ENCODE data around the gene B9D2. TPM values are rescaled to one million over a fixed set of nuclear protein-coding genes. Genes with fewer than 3 reads are reported as not detected.

B9D2 gene, protein sequence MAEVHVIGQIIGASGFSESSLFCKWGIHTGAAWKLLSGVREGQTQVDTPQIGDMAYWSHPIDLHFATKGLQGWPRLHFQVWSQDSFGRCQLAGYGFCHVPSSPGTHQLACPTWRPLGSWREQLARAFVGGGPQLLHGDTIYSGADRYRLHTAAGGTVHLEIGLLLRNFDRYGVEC
- total RNA-seq (10 to 100 TPM in 1 of 7 donors, 1 to 10 TPM in 6; 7.5 to 10.2 (median 8.4) TPM), polyA plus RNA-seq (10 to 100 TPM in 2 of 3 donors, 1 to 10 TPM in 1; 8.6 to 11.9 (median 10.5) TPM)
- long read RNA-seq, donor 1, transcript B9D2-201 (4 exons, 1,027 nt) = major isoform, 6 of 6 reads
- long read RNA-seq, donor 1, partial matches to known transcripts = 0 of 6 reads
- long read RNA-seq, donor 1, other reads (novel, unspliced or antisense) = 0 of 6 reads
- long read RNA-seq, donor 2, partial matches to known transcripts = 0 of 3 reads
- long read RNA-seq, donor 2, other reads (novel, unspliced or antisense) = 0 of 3 reads

- peak; percentile 99 for DNase-seq
- peak within 1 kb of the TSS; percentile 95 to 99 (median 98) for H3K27ac ChIP-seq
- no peaks in the 10 kb centered on the region for H3K27me3 ChIP-seq (replicated peaks in 1 of 7)
- H3K4me1 ChIP-seq = peaks cover 10 to 75% (median 41%) of the 10 kb centered on the region in 6 donors
- WGBS, 5 donors = 0 to 1% (median 0%) methylated on average over 33 to 56 of the region's 56 CpGs
- TF ChIP-seq POLR2AphosphoS5 (IDR thresholded peaks at IDR 0.05) = peak; percentile 92 to 96 (median 95)
- TF ChIP-seq, protein P1, sequence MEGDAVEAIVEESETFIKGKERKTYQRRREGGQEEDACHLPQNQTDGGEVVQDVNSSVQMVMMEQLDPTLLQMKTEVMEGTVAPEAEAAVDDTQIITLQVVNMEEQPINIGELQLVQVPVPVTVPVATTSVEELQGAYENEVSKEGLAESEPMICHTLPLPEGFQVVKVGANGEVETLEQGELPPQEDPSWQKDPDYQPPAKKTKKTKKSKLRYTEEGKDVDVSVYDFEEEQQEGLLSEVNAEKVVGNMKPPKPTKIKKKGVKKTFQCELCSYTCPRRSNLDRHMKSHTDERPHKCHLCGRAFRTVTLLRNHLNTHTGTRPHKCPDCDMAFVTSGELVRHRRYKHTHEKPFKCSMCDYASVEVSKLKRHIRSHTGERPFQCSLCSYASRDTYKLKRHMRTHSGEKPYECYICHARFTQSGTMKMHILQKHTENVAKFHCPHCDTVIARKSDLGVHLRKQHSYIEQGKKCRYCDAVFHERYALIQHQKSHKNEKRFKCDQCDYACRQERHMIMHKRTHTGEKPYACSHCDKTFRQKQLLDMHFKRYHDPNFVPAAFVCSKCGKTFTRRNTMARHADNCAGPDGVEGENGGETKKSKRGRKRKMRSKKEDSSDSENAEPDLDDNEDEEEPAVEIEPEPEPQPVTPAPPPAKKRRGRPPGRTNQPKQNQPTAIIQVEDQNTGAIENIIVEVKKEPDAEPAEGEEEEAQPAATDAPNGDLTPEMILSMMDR (IDR thresholded peaks at IDR 0.05 in 8 of 11, conservative IDR thresholded peaks at IDR 0.05 in 3 of 11) = peak in 3 of 11 experiments; percentile 14 to 41 (median 31)
- peak in 1 of 3 donors; percentile 15 for TF ChIP-seq POLR2A (IDR thresholded peaks at IDR 0.05)
- H3K4me3 ChIP-seq = peak within 1 kb of the TSS; percentile 55 to 84 (median 66)
- H3K36me3 ChIP-seq = peaks cover 0 to 9% (median 0%) of the 10 kb centered on the region in 6 donors
- H3K9me3 ChIP-seq = no peaks in the 10 kb centered on the region
- intact Hi-C loops (cut with DNase I; ENCODE audit: low total_unique reads) = no loop called here
Observed at GRCh38 chr19:41363753-41364523, at the start of gene B9D2. Gene B9D2, minus strand, starts transcription at chr19:41364149. Its CDS starts 630 bp downstream, at chr19:41363519.

- DNase-seq = no peak
- TF ChIP-seq, protein P1 (IDR thresholded peaks at IDR 0.05 in 8 of 11, conservative IDR thresholded peaks at IDR 0.05 in 3 of 11) = no peak
- no peak for TF ChIP-seq POLR2AphosphoS5 (IDR thresholded peaks at IDR 0.05)
- no peak for TF ChIP-seq POLR2A (IDR thresholded peaks at IDR 0.05)
- peaks cover 0 to 87% (median 34%) of the 10 kb centered on the region in 6 donors for H3K4me1 ChIP-seq
- peaks cover 0 to 76% (median 54%) of the 10 kb centered on the region in 6 donors for H3K36me3 ChIP-seq
- peak overlapping the region in 1 of 8 donors; percentile 35 for H3K27ac ChIP-seq
- no peaks in the 10 kb centered on the region for H3K27me3 ChIP-seq (replicated peaks in 1 of 7)
- no peaks in the 10 kb centered on the region for H3K9me3 ChIP-seq
- no peak overlapping the region for H3K4me3 ChIP-seq
- intact Hi-C loops (cut with DNase I; ENCODE audit: low total_unique reads) = no loop called here
- 91 to 98% (median 92%) methylated on average over 5 of the region's 5 CpGs for WGBS, 5 donors
Observed at GRCh38 chr19:41412953-41413352, 49.0 kb upstream of the B9D2 start.

DNA sequence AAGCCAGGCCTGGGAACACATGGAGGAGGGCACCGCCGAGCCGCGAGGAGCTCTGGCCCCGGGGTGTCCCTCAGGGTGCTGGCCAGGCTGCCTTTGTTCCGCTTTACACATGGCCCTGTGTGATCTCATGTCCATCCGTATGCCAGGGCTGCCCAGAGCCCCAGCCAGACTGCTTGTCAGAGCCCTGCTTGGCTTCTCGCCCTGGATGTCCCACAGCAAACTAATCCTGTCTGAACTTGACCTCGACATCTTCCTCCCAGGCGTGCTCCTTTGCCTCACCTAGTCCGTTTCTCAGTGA is 48.0 kb upstream of the B9D2 start:
- no peaks in the 10 kb centered on the region for H3K9me3 ChIP-seq
- DNase-seq = no peak
- H3K27ac ChIP-seq = no peak overlapping the region
- intact Hi-C loops (cut with DNase I; ENCODE audit: low total_unique reads) = no loop called here
- no peaks in the 10 kb centered on the region for H3K27me3 ChIP-seq (replicated peaks in 1 of 7)
- H3K36me3 ChIP-seq = peaks cover 0 to 65% (median 50%) of the 10 kb centered on the region in 6 donors
- WGBS, 5 donors = 76 to 92% (median 84%) methylated on average over 10 to 11 of the region's 11 CpGs
- peaks cover 0 to 93% (median 39%) of the 10 kb centered on the region in 6 donors for H3K4me1 ChIP-seq
- no peak overlapping the region for H3K4me3 ChIP-seq
- peak in 1 of 3 donors; percentile 28 for TF ChIP-seq POLR2AphosphoS5 (IDR thresholded peaks at IDR 0.05)
- TF ChIP-seq, protein P1 (IDR thresholded peaks at IDR 0.05 in 8 of 11, conservative IDR thresholded peaks at IDR 0.05 in 3 of 11) = no peak
- TF ChIP-seq POLR2A (IDR thresholded peaks at IDR 0.05) = no peak

Data from spleen (tissue), 13 donors.